Right renal pelvis (tissue), 4 donors: ENCODE results near the gene TREH. TPM values are rescaled to one million over a fixed set of nuclear protein-coding genes. Genes with fewer than 3 reads are reported as not detected.
"Not testable (repeated sequence)": the region's sequence is repeated elsewhere in the genome, so short reads cannot be mapped to it uniquely, and the experiment has no call there.

ENCODE experiments used
- DNase-seq, 4 donors: peaks; one replicate each; pipeline ENCODE4 v3.0.0-alpha.2; 2013; ENCODE audit warnings: low read depth in 4 of 4, low spot score in 3 of 4, missing footprints in 1 of 4
- polyA plus RNA-seq, 4 donors: library from polyadenylated mRNA; unstranded; fragments of 120-200 nt; gene quantifications; one replicate each; pipeline ENCODE4 v1.2.1, GENCODE V29; 2013; ENCODE audit not compliant: insufficient read length in 4 of 4

TREH gene
- polyA plus RNA-seq, 4 donors = 0.41 to 1.4 (median 0.91) TPM

GRCh38 chr11:118618115-118618990 lies 61.1 kb downstream of the TREH start:
- DNase-seq = no peak

DNA sequence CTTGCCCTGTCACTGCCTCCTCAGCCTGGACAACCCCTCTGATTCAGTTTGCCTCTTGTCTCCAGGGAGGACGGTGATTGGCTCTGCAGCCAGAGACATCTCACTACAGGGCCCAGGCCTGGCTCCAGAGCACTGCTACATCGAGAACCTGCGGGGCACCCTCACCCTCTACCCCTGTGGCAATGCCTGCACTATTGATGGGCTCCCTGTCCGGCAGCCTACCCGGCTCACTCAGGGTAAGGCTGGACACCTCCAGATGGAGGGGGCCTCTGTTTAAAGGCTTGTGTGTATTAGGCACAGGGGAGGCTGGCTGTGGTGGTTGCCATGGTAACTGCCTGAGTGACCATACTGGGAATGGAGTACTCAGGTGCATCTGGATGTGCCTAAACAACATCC lies 63.5 kb downstream of the TREH start:
- DNase-seq = no peak

- no peak for DNase-seq
Measured at GRCh38 chr11:118615282-118615975, 64.0 kb downstream of the TREH start.

DNA sequence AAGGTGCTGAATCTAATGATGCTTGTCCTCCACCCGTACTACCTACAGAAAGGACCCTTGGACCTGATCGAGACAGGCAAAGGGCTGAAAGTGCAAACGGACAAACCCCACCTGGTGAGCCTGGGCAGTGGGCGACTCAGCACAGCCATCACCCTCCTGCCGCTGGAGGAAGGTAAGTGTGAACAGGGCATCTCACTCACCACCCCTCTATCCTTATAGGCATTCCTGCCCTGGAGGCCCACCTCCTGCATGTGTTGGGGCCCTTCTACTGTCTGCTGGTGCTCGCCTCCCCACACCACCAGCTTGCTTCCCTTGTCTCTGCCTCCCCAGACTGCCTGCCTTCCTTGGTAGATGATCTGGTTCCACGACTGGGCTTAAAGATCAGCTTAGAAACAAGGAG lies 64.9 kb downstream of the TREH start:
- no peak for DNase-seq

DNA sequence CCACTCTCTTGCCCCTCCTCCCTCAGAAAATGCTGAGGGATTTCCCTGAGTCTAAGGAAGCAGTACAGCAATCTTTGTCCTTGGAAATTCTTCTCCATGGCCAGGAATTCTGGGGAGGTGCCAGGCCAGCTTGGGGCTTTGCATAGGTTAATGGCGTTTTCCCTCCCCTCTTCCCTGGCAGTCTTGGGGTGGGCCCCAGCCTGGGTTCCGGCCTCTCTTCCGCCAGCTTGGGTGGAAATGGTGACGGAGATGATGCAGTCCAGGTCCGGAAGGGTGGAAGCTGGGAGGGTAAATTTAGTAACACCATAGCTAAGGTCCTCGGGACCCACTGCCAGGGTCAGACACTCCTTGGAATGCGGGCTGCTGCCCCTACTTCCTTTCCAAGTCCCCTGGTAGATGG lies 67.1 kb downstream of the TREH start:
- DNase-seq = no peak

DNA sequence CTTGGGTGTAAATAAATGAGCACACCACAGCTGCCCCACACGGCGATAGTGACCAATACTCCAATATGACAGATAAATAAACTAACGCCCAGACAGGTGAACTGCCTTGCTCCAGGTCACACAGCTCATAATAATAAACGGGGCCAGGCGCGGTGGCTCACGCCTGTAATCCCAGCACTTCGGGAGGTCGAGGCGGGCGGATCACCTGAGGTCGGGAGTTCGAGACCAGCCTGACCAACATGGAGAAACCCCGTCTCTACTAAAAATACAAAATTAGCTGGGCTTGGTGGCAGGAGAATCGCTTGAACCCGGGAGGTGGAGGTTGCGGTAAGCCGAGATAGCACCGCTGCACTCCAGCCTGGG lies 68.0 kb downstream of the TREH start:
- DNase-seq = not testable (repeated sequence)

- DNase-seq = peak in 1 of 4 donors; percentile 74
Measured at GRCh38 chr11:118610773-118611432, 68.5 kb downstream of the TREH start.

DNA sequence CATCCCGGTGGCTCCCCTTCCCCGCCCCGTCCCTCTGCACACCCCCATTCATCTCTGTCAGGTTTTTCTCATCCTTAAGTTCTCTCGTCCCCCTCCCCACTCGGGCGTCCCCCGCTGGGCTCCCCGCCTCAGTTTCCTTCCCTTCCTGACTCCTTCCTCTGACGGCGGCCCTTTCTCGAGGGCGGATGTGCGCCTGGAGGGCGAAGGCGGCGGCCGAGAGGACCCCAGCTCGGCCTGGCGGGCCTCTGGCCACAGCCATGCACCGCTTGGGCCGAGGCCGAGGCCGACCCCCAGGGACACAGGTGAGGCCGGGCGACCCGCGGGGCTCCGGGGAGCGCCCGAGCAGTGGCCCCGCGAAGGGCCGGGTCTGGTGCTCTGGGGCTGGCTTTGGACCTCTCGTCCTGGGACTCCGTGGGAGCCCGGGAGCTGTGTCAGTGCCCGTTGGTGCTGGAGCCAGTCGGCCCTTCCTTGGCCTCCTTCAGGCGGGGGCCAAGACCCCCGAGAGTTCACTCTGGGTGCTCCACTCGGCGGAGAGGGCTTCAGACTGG lies 69.2 kb downstream of the TREH start:
- DNase-seq = no peak

DNA sequence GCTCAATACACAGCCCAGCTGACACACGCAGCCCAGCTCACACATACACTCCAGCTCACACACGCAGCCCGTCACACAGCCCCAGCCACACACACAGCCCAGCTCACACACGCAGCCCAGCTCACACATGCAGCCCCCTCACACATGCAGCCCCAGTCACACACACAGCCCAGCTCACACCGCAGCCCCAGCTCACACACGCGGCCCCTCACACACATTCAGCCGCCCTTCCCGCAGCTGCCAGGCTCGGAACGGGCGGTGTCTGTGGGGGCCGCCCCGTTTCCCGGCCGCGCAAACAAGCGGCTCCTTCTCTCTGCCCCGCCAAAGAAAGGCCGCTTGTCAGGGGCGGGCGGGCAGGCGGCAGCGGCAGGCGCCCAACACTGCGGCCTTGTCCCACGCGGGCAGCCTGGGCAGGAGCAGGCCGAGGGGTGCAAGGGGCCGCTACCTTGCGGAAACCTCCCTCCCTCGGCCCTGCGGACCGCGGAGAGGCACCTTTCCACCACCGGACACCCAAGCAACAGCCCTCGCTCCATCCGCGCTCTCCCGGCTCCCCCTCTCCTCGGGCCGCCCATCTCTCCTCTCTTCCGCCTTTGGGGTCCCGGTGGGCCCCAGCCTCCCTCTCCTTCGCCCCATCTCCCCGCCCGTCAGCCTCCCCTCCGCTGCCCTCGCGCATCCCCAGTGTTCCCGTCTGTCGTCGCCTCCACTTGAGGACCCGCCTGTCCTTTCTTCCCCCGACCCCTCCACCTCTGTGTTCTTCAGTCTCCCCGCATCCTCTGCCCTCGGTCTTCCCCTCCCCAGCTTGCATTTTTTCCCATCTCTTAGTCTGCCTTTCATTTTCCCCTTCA lies 69.8 kb downstream of the TREH start:
- no peak for DNase-seq

GRCh38 chr11:118608360-118609227 lies 70.9 kb downstream of the TREH start:
- no peak for DNase-seq

DNA sequence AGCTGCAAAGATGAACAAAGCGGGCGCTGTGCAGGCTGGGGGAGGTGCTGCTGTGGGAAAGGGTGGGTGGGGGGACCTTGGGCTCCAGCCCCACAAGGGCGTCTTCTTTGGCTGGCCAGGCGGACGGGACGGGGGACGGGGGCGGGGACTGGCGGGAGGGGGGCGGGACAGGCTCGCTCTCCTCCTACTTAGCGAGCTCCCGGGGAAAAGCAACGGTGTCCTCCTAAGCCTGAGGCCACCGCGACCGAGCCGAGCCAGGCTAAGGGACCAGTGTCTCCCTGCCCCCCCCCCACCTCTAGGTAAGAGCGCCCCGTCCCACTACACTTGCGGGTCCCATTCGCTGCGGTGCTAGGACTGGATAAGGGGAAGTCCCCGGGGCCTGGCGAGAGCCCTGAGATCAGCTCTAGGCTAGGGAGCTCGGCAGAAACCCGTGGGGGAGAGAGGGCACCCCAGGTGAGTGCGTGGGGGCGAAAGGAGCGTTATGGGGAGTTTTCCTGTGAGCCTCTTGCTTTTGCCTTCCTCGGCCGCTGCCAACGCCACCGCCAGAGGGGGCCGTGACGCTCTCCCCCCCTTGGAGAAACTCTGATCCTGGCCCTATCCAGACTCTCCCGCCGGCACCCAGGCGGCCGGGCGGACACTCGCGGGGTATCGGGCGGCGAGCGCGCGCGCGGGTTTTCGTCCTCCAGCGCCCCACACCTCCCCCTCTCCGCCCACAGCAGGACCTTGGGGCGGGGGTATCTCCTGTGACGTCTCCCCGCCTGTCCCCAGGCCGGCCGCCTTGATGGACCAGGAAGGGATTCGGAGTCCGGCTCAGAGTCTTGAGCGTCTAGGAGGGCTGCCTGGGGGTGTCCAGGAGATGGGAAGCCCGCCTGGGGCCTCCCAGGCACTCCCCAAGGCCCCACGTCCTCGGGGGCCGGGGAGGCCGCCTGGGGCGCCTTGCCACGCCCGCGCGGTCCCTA lies 71.8 kb downstream of the TREH start, which contains the start of gene PHLDB1:
Gene PHLDB1 (plus strand): TSS at position 215 of the 959 bp plus-strand sequence. CDS start 6,222 bp downstream, outside the sequence.
- DNase-seq = no peak

Other genes with a start within 250 kb of the TREH start
- gene KMT2A, start 243.2 kb downstream of the TREH start, polyA plus RNA-seq = 10 to 100 TPM; 34.4 to 41.7 (median 40.2) TPM
- gene TTC36, start 152.2 kb downstream of the TREH start, polyA plus RNA-seq = 1 to 10 TPM in 2 of 4 donors, under 1 TPM in 2; 0.55 to 2.5 (median 1.2) TPM
- 10 to 100 TPM; 26.0 to 31.3 (median 29.2) TPM for gene TMEM25, start 148.5 kb downstream of the TREH start, polyA plus RNA-seq
- 10 to 100 TPM; 36.4 to 44.5 (median 44.0) TPM for gene IFT46, start 113.7 kb downstream of the TREH start, polyA plus RNA-seq
- gene ARCN1, start 107.2 kb downstream of the TREH start, polyA plus RNA-seq = 100 to 1,000 TPM; 179 to 199 (median 199) TPM
- gene PHLDB1, start 72.0 kb downstream of the TREH start, polyA plus RNA-seq = 100 to 1,000 TPM; 117 to 146 (median 122) TPM
- gene DDX6, start 111.5 kb upstream of the TREH start, polyA plus RNA-seq = 100 to 1,000 TPM; 104 to 142 (median 133) TPM
- gene CXCR5, start 204.2 kb upstream of the TREH start, polyA plus RNA-seq = not detected
- gene BCL9L, start 246.3 kb upstream of the TREH start, polyA plus RNA-seq = 10 to 100 TPM; 32.9 to 37.0 (median 33.1) TPM